H1 (cell line): ENCODE data around the gene ANKS1B.

Source experiments
- ASH2L ChIP-seq: fragments of 200-600, 300-600 bp; sonication (generic); IDR thresholded peaks from one replicate; pipeline ENCODE4 v1.7.1; 2017; ENCODE audit warnings: low read length
- SRF ChIP-seq: IDR thresholded peaks from 2 replicates; pipeline ENCODE4 v1.6.1; 2011; ENCODE audit warnings: mild to moderate bottlenecking, low read depth, low read length, moderate library complexity

GRCh38 chr12:99201906-99202645 is 782.7 kb downstream of the ANKS1B start:
- TF ChIP-seq ASH2L, result no peak
- TF ChIP-seq SRF, result no peak
